Pancreas (tissue), 10 donors: ENCODE data around the gene PRDM15. TPM values are rescaled to one million over a fixed set of nuclear protein-coding genes. Genes with fewer than 3 reads are reported as not detected.
A peak's percentile ranks its signal among the peaks of the same experiment; 100 is the strongest.

ENCODE experiments used
- ATAC-seq, 4 donors: fragments of 200-7000 bp; cut with Tn5 transposase; one replicate each; pipeline versions ENCODE4 v1.8.0 to v1.9.1; 2020; ENCODE audit warnings: mild to moderate bottlenecking in 4 of 4, moderate library complexity in 4 of 4
- DNase-seq, 6 donors: peaks; one replicate each; pipeline ENCODE4 v3.0.0-alpha.2; 2020
- FAIRE-seq: peaks from 2 replicates; lab custom pipeline; 2012; peaks lifted over from hg19 to GRCh38; lab: Jason Lieb, UNC
- H3K27ac ChIP-seq, 4 donors: fragments of 200-600 bp; sonication (generic); 1 replicate in 3 of 4; 2 replicates in 1 of 4; pipeline versions ENCODE4 v1.5.0 to v1.8.0; 2020
- H3K27me3 ChIP-seq, 4 donors: fragments of 200-600 bp; one replicate each; pipeline ENCODE4 v1.8.0; 2021
- H3K36me3 ChIP-seq, 3 donors: fragments of 200-600 bp; sonication (generic) in 1 of 3; one replicate each; pipeline versions ENCODE4 v1.5.0 to v1.8.0; 2020 to 2021
- H3K4me1 ChIP-seq, 3 donors: fragments of 200-600 bp; one replicate each; pipeline ENCODE4 v1.8.0; 2021
- H3K4me3 ChIP-seq, 4 donors: fragments of 200-600 bp; sonication (generic) in 2 of 4; one replicate each; pipeline versions ENCODE4 v1.5.0 to v1.8.0; 2020 to 2021
- H3K9me3 ChIP-seq, 4 donors: fragments of 200-600 bp; one replicate each; pipeline ENCODE4 v1.8.0; 2021
- WGBS, 2 donors: extraction: QIAGEN DNeasy Blood & Tissue Kit; methylation state at CpG; one replicate each; pipeline ENCODE4 v1.1.7; 2013; 5-methylcytosine and 5-hydroxymethylcytosine counted together
- intact Hi-C, 3 donors: fragments of 100-400 bp; cut with DNase I; formaldehyde crosslinking; loops; one replicate each; pipeline versions ENCODE4 v1.11.1 to v1.14.2; 2022
- polyA plus RNA-seq, 2 donors: library from polyadenylated mRNA; stranded (reverse); fragments of 200-250 nt; gene quantifications; one replicate each; pipeline ENCODE4 v1.2.3, GENCODE V29; 2013
- total RNA-seq, 6 donors: library from RNA; stranded (reverse); fragmentation: NEBNext Ultra II Directional in 4 of 6; extraction: Animal tissue kit (Norgen Biotek cat#: 25700) in 4 of 6; gene quantifications; one replicate each; pipeline versions ENCODE4 v1.2.1 to v1.2.4, GENCODE V29; 2021 to 2023
- TF ChIP-seq, protein P1 (sequence below), 4 donors: fragments of 200-600 bp; sonication (generic) in 3 of 4; IDR thresholded peaks; one replicate each; pipeline versions ENCODE4 v1.5.0 to v1.8.0; 2021; ENCODE audit warnings: antibody characterized with exemption in 4 of 4
- donor health status: healthy with polysubstance abuse.
- donor health status: DM: no; HTN: no; CAD: no; lungs with moderate emphysema.
- donor health status: DM: no; HTN: no; CAD: no.
- donor health status: control.
- donor health status: control.
- donor health status: Bipolar disorder and iron deficiency.
- donor health status: DM: yes; HTN: yes; CAD: no.
- donor health status: DM: no; HTN: no; CAD: no.
- donor health status: DM: no; HTN: no; CAD: no.
- donor health status: DM: yes; HTN: yes; CAD: no.

PRDM15 gene
- total and polyA plus RNA-seq, 8 donors = 1.6 to 3.9 (median 3.4) TPM

DNA sequence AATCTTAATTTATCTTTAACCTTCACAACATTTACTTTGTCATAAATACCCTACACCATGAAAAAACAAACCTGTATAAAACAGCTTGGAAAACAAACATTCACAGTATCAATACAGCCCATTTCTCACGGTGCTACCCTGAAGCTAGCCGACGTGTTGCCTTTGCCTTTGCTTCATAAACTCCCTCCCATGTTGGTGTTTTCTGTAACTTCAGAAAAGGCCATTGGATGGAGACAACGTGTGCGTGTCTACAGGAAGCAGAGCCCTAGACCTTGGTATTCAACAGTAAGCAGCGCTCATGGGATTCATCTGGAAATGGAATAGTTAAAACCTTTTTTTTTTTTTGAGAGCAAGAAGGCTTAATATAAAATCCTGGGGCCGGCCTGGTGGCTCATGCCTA, 7.2 kb upstream of the PRDM15 start:
- Histone ChIP-seq H3K4me1 (peaks cover 0 to 5% (median 0%) of the 10 kb centered on the region in 3 donors), H3K27ac (no peak overlapping the region), H3K9me3 (no peaks in the 10 kb centered on the region), H3K27me3 (no peaks in the 10 kb centered on the region), H3K36me3 (no peaks in the 10 kb centered on the region), H3K4me3 (no peak overlapping the region)
- DNase-seq = no peak
- TF ChIP-seq, protein P1, sequence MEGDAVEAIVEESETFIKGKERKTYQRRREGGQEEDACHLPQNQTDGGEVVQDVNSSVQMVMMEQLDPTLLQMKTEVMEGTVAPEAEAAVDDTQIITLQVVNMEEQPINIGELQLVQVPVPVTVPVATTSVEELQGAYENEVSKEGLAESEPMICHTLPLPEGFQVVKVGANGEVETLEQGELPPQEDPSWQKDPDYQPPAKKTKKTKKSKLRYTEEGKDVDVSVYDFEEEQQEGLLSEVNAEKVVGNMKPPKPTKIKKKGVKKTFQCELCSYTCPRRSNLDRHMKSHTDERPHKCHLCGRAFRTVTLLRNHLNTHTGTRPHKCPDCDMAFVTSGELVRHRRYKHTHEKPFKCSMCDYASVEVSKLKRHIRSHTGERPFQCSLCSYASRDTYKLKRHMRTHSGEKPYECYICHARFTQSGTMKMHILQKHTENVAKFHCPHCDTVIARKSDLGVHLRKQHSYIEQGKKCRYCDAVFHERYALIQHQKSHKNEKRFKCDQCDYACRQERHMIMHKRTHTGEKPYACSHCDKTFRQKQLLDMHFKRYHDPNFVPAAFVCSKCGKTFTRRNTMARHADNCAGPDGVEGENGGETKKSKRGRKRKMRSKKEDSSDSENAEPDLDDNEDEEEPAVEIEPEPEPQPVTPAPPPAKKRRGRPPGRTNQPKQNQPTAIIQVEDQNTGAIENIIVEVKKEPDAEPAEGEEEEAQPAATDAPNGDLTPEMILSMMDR (IDR thresholded peaks at IDR 0.05) = no peak
- ATAC-seq = peak in 3 of 4 donors; percentile 54 to 66 (median 64)
- intact Hi-C loops = loop anchor here in 1 of 3 donors (10.0 kb wide), 1 partner anchor 62 kb away; no protein-coding TSS in a partner anchor
- no peak for FAIRE-seq
- 44 to 47% methylated on average over 7 of the region's 7 CpGs for WGBS, 2 donors

GRCh38 chr21:41885341-41886024, 6.3 kb upstream of the PRDM15 start:
- 46 to 47% methylated on average over 22 of the region's 22 CpGs for WGBS, 2 donors

GRCh38 chr21:41884501-41885030, 5.4 kb upstream of the PRDM15 start:
- TF ChIP-seq, protein P1 (IDR thresholded peaks at IDR 0.05) = no peak
- FAIRE-seq = no peak
- H3K36me3 ChIP-seq = no peaks in the 10 kb centered on the region
- H3K4me3 ChIP-seq = no peak overlapping the region
- intact Hi-C loops = loop anchor here in 1 of 3 donors (10.0 kb wide), 1 partner anchor 60 kb away; no protein-coding TSS in a partner anchor
- no peaks in the 10 kb centered on the region for H3K27me3 ChIP-seq
- peaks cover 0 to 5% (median 0%) of the 10 kb centered on the region in 3 donors for H3K4me1 ChIP-seq
- no peaks in the 10 kb centered on the region for H3K9me3 ChIP-seq
- no peak overlapping the region for H3K27ac ChIP-seq
- no peak for ATAC-seq
- WGBS, 2 donors = 91 to 95% methylated on average over 19 of the region's 19 CpGs
- DNase-seq = no peak

More at GRCh38 chr21:41885341-41886024, 6.3 kb upstream of the PRDM15 start:
- ATAC-seq = peak; percentile 44 to 73 (median 57)
- no peak overlapping the region for H3K4me3 ChIP-seq
- H3K4me1 ChIP-seq = peaks cover 0 to 5% (median 0%) of the 10 kb centered on the region in 3 donors
- H3K9me3 ChIP-seq = no peaks in the 10 kb centered on the region
- intact Hi-C loops = loop anchor here in 1 of 3 donors (10.0 kb wide), 1 partner anchor 61 kb away; no protein-coding TSS in a partner anchor
- no peak overlapping the region for H3K27ac ChIP-seq
- DNase-seq = no peak
- H3K36me3 ChIP-seq = no peaks in the 10 kb centered on the region
- TF ChIP-seq, protein P1 (IDR thresholded peaks at IDR 0.05) = no peak
- FAIRE-seq = no peak
- H3K27me3 ChIP-seq = no peaks in the 10 kb centered on the region

DNA sequence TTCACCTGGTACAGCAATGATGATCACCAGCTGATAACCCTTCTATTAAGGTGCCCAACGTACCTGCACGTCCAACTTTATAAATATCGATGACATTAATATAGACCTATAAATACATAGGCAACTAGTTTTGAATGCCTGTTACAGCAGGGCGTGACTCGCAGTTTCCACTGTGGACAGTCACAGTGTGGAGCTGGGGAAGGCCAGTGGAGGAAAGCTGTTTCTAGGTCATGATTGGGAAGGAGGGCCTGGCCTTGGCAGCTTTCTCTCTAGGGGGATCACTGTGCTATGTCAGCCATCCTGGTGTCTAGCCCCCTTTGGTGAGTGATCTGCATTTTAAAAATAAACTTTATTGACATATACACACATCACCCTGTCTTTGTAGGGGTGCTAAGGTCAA, 4.4 kb upstream of the PRDM15 start:
- no peak overlapping the region for H3K4me3 ChIP-seq
- no peaks in the 10 kb centered on the region for H3K27me3 ChIP-seq
- TF ChIP-seq, protein P1 (IDR thresholded peaks at IDR 0.05) = no peak
- H3K27ac ChIP-seq = no peak overlapping the region
- 91 to 94% methylated on average over 5 of the region's 5 CpGs for WGBS, 2 donors
- ATAC-seq (no peak), FAIRE-seq (no peak), DNase-seq (no peak)
- H3K9me3 ChIP-seq = no peaks in the 10 kb centered on the region
- H3K4me1 ChIP-seq = peaks cover 0 to 5% (median 0%) of the 10 kb centered on the region in 3 donors
- intact Hi-C loops = loop anchor here in 1 of 3 donors (10.0 kb wide), 1 partner anchor 59 kb away; no protein-coding TSS in a partner anchor
- H3K36me3 ChIP-seq = no peaks in the 10 kb centered on the region
